WI38 (cell line): Measurements from ENCODE around the gene ADIPOR1.
"Not testable (repeated sequence)": the region's sequence is repeated elsewhere in the genome, so short reads cannot be mapped to it uniquely, and the experiment has no call there.

Experiments used
- H3K4me3 ChIP-seq: 2 replicates; pipeline ENCODE4 v1.5.1; 2011; ENCODE audit warnings: low read depth, mild to moderate bottlenecking, control low read depth, low read length
- TF ChIP-seq, protein P1 (sequence below): IDR thresholded peaks from 2 replicates; pipeline ENCODE4 v1.5.1; 2012; ENCODE audit warnings: low read depth, mild to moderate bottlenecking, control low read depth, low read length

ADIPOR1 gene, protein sequence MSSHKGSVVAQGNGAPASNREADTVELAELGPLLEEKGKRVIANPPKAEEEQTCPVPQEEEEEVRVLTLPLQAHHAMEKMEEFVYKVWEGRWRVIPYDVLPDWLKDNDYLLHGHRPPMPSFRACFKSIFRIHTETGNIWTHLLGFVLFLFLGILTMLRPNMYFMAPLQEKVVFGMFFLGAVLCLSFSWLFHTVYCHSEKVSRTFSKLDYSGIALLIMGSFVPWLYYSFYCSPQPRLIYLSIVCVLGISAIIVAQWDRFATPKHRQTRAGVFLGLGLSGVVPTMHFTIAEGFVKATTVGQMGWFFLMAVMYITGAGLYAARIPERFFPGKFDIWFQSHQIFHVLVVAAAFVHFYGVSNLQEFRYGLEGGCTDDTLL

DNA sequence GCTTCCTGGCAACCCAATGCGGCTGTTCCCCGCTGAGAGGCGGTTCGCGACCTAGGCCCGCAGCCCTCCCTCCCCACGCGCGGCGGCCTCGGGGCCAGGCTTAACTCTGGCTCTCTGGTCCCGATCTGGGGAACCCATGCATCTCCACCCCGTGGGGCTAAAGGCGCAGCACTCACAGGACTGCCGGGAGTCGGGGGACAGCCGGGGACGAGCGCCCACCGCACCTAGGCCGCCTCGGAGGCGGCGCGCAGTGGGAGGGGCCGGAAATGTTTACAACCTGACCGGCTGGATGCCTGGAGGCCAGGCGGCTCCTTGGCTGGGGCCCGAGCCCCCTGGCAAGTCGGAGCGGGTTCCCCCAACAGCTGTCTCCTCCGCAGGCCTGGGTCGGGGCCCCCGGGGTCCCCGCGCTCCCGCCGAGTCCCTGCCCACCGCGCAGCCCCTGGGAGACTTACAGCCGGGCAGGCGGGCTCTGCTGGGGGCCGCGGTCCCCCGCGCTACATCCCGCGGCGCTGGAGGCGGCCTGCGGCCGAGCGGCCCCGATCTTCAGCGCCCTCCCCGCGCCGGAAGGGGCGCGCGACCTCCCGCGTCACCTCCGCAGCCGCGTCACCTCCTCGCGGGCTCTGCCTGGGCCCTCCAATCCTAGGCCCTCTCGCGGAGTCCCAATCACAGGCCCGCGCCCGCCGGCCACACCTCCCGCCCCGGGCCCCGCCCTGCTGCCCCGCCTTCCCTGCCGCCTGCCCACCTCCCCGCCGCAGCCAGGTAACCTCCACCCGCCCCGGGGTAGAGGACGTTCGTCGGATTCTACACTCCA lies at the start of gene ADIPOR1:
Gene ADIPOR1 (minus strand): TSS at position 580 of the 811 bp plus-strand sequence. CDS start 7,242 bp downstream, outside the sequence.
- peak within 1 kb of the TSS; percentile 92 for H3K4me3 ChIP-seq
- TF ChIP-seq, protein P1, sequence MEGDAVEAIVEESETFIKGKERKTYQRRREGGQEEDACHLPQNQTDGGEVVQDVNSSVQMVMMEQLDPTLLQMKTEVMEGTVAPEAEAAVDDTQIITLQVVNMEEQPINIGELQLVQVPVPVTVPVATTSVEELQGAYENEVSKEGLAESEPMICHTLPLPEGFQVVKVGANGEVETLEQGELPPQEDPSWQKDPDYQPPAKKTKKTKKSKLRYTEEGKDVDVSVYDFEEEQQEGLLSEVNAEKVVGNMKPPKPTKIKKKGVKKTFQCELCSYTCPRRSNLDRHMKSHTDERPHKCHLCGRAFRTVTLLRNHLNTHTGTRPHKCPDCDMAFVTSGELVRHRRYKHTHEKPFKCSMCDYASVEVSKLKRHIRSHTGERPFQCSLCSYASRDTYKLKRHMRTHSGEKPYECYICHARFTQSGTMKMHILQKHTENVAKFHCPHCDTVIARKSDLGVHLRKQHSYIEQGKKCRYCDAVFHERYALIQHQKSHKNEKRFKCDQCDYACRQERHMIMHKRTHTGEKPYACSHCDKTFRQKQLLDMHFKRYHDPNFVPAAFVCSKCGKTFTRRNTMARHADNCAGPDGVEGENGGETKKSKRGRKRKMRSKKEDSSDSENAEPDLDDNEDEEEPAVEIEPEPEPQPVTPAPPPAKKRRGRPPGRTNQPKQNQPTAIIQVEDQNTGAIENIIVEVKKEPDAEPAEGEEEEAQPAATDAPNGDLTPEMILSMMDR, result no peak

DNA sequence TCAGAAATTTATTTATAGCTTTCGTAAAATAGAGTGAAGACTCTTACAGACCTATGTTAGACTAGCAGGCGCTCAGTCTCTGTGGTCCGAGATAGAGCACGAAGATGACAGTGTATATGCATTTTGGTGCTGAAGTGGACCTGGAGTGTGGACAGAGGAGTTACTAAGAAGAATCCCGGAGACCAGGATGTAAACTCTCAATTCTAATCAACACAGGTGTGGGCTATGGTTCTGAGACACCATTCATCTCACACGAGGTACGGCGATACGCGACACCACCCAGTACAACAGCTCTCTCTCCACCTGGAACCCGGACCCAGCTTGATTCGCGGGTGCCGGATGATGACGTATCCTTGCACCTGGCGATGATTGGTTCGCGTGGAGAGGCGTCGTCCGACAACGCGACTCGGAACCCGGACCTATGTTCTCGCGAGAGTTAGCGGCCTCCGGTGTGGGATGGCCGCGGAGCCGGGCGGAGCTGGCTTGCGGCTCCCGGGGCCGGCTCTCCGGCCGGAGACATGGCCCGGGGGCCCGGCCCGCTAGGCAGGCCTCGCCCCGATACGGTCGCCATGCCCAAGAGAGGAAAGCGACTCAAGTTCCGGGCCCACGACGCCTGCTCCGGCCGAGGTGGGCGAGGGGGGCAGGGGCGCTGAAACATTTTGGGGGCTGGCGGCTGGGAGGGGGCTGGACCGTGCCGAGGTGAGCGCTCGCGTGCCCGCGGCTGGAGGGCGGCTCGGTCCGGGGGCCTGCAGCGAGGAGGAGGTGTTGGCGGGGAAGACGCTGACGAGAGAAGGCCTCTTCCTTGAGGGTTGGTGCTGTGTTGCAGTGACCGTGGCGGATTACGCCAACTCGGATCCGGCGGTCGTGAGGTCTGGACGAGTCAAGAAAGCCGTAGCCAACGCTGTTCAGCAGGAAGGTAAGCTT lies 49.1 kb upstream of the ADIPOR1 start, which contains the start of gene TMEM183A:
Gene TMEM183A (plus strand): TSS at position 427 of the 924 bp plus-strand sequence. CDS start 92 bp downstream, at position 519.
- H3K4me3 ChIP-seq, result peak within 1 kb of the TSS; percentile 90

DNA sequence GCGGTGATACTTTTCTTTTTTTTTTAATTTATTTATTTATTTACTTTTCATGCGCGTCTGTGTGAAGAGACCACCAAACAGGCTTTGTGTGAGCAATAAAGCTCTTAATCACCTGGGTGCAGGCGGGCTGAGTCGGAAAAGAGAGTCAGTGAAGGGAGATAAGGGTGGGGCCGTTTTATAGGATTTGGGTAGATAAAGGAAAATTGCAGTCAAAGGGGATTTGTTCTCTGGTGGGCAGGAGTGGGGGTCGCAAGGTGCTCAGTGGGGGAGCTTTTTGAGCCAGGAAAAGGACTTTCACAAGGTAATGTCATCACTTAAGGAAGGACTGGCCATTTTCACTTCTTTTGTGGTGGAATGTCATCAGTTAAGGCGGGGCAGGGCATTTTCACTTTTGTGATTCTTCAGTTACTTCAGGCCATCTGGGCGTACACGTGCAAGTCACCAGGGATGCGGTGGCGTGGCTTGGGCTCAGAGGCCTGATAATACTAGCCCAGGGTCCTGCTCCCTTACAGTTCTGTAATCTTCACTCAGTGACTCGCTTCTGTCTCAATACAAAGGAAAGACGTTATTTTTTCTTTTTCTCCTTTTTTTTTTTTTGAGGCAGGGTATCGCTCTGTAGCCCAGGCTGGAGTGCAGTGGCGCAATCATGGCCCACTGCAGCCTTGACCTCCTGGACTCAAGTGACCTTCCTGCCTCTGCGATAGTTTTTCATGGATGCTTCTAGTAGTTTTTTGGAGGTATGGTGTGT lies 47.5 kb upstream of the ADIPOR1 start:
- H3K4me3 ChIP-seq, result not testable (repeated sequence)

More for the DNA sequence above, 49.1 kb upstream of the ADIPOR1 start, which contains the start of gene TMEM183A:
- TF ChIP-seq, protein P1, result no peak

DNA sequence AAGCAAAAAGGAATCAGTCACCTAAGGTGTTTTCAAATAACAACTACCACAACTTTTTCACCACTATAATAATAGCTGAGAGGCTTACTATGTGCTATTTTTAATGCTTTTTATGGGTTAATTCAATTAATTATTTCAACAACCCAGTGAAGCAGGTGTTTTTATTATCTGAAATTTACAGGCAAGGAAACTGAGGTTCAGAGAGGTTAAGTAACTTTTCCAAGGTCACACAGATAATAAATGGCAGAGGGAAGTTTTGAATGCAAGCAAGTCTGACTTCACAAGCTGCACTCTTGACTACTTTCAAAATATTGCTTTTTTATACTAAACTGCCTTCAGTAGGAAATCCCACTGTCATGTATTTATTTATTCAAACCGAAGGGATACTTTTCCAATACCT lies 44.8 kb upstream of the ADIPOR1 start:
- TF ChIP-seq, protein P1, result no peak
- H3K4me3 ChIP-seq, result no peak overlapping the region

DNA sequence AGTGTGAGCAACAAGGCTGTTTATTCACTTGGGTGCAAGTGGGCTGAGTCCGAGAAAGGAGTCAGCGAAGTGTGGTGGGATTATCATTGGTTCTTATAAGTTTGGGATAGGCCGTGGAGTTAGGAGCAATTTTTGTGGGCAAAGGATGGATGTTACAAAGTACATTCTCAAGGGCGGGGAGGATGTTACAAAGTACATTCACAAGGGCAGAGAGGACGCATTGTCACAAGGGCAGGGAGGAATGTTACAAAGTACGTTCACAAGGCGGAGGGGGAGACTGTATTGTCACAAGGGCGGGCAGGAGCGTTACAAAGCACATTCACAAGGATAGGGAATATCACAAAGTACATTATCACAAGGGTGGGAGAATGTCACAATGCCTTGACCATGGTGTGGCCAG lies 43.9 kb upstream of the ADIPOR1 start:
- TF ChIP-seq, protein P1, result no peak
- H3K4me3 ChIP-seq, result no peak overlapping the region

DNA sequence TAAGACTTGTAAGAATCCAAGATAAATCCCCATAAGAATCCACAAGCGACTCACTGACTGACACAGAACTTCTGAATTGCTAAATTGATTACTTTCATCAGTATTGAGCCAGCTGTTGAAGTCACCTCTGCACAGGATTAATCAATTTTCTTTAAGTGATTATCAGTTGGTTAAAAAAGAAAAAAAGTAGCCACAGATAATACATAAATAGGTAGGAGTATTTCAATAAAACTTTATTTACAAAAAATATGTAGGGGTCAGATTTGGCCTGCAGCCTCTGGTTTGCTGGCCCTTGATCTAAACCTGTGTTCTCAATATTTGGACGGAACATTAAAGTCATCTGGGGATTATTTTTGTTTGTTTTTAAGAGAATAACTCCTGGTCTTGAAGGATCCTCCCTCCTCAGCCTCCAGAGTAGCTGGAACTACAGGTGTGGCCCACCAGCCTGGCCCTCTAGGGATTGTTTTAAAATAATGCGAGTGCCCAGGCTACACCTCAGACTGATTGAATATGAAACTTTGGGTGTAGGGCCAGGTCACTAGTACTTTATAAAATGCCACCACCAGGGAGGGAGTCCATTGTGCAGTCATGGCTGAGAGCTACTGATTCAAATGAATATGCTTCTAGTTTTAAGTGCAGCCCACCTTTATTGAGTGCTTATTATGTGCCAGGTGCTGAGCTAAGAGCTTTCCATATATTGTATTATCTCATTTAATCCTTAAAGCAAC lies 42.3 kb upstream of the ADIPOR1 start:
- TF ChIP-seq, protein P1, result no peak; the same call in 1 of the 2 replicates

More for the DNA sequence above, 42.3 kb upstream of the ADIPOR1 start:
- H3K4me3 ChIP-seq, result no peak overlapping the region
